Tibial nerve (tissue), 4 donors: ENCODE measurements around the gene SPRN.

Experiments
- EP300 ChIP-seq, 2 donors: sonication (generic); formaldehyde crosslinking; IDR thresholded peaks; one replicate each; pipeline ENCODE4 v1.6.1; 2017; ENCODE audit warnings: antibody characterized with exemption in 2 of 2, mild to moderate bottlenecking in 1 of 2
- TF ChIP-seq, protein P1 (sequence below), 5 experiments: fragments of 200-600 bp in 3 of 5; fragments of 450-650 bp in 2 of 5; sonication (generic) in 3 of 5; IDR thresholded peaks; one replicate each; pipeline ENCODE4 v1.5.1; 2016 to 2019; ENCODE audit warnings: antibody characterized with exemption in 5 of 5, mild to moderate bottlenecking in 3 of 5, moderate library complexity in 2 of 5

DNA sequence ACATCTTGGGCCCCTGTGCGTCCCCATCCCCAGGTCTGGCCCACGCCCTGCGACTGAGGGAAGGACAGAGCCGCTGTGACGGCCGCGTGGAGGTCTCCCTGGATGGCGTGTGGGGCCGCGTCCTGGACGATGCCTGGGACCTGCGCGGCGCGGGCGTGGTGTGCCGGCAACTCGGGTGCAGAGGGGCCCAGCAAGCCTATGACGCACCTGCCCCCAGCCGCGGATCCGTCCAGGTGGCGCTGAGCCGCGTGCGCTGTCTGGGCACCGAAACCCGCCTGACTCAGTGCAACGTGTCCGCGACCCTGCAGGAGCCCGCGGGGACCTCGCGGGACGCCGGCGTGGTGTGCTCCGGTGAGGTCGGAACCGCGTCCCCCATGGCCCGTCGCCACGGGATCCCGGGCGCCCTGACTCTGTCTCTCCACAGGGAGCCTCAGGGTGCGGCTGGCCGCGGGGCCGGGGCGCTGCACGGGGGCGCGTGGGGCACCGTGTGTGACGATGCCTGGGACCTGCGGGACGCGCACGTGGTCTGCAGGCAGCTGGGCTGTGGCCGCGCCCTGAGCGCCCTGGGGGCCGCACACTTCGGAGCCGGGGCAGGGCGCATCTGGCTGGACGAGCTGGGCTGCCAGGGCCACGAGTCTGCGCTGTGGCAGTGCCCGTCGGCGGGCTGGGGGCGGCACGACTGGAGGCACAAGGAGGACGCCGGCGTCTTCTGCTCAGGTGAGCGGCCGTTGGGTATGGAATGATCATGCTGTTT, 35.2 kb upstream of the SPRN start:
- TF ChIP-seq, protein P1, sequence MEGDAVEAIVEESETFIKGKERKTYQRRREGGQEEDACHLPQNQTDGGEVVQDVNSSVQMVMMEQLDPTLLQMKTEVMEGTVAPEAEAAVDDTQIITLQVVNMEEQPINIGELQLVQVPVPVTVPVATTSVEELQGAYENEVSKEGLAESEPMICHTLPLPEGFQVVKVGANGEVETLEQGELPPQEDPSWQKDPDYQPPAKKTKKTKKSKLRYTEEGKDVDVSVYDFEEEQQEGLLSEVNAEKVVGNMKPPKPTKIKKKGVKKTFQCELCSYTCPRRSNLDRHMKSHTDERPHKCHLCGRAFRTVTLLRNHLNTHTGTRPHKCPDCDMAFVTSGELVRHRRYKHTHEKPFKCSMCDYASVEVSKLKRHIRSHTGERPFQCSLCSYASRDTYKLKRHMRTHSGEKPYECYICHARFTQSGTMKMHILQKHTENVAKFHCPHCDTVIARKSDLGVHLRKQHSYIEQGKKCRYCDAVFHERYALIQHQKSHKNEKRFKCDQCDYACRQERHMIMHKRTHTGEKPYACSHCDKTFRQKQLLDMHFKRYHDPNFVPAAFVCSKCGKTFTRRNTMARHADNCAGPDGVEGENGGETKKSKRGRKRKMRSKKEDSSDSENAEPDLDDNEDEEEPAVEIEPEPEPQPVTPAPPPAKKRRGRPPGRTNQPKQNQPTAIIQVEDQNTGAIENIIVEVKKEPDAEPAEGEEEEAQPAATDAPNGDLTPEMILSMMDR (IDR thresholded peaks at IDR 0.05) = no peak
- no peak for TF ChIP-seq EP300 (IDR thresholded peaks at IDR 0.05)
